Astrocyte of the cerebellum (primary cell): ENCODE results near the gene GRHL1.

Experiments used
- DNase-seq: peaks from one replicate; pipeline ENCODE4 v3.0.0-alpha.2; 2011; ENCODE audit warnings: low read depth
- H3K4me3 ChIP-seq: 2 replicates; pipeline ENCODE4 v1.5.1; 2011; ENCODE audit warnings: mild to moderate bottlenecking, low read depth, low read length, moderate library complexity
- CTCF ChIP-seq: IDR thresholded peaks from 2 replicates; pipeline ENCODE4 v1.5.1; 2012; ENCODE audit warnings: low read length, low read depth, moderate library complexity, mild to moderate bottlenecking; ENCODE audit errors: missing control alignments
- in situ Hi-C: cut with HindIII; loops from 2 replicates; pipeline ENCODE4 v1.10.0; 2017; ENCODE audit warnings: low sequenced_read_pairs

GRHL1 gene

GRCh38 chr2:9996321-9996720 is 44.8 kb downstream of the GRHL1 start:
- in situ Hi-C loops, result no loop called here
- no peak for DNase-seq
- no peak overlapping the region for H3K4me3 ChIP-seq
- TF ChIP-seq CTCF, result no peak

- no peak for DNase-seq
- in situ Hi-C loops, result no loop called here
- no peak for TF ChIP-seq CTCF
- H3K4me3 ChIP-seq, result no peak overlapping the region
Measured at GRCh38 chr2:9997936-9998335, 46.4 kb downstream of the GRHL1 start.

- no peak for DNase-seq
- no peak overlapping the region for H3K4me3 ChIP-seq
- in situ Hi-C loops, result no loop called here
- no peak for TF ChIP-seq CTCF
Measured at GRCh38 chr2:9998916-9999654, 47.6 kb downstream of the GRHL1 start.

GRCh38 chr2:9999693-10000092 is 48.2 kb downstream of the GRHL1 start:
- no peak for DNase-seq
- in situ Hi-C loops, result no loop called here
- H3K4me3 ChIP-seq, result no peak overlapping the region
- TF ChIP-seq CTCF, result no peak

- in situ Hi-C loops, result no loop called here
- no peak overlapping the region for H3K4me3 ChIP-seq
- DNase-seq, result no peak
- no peak for TF ChIP-seq CTCF
Measured at GRCh38 chr2:10000541-10000940, 49.0 kb downstream of the GRHL1 start.

- no peak for TF ChIP-seq CTCF
- no peak for DNase-seq
- H3K4me3 ChIP-seq, result no peak overlapping the region
- in situ Hi-C loops, result no loop called here
Measured at GRCh38 chr2:10001586-10001985, 50.1 kb downstream of the GRHL1 start.
